SK-N-SH (cell line): Measurements from ENCODE around the gene ZC3H8.

Experiments used
- CTCF ChIP-seq: fragments of 200-600 bp; sonication (generic); IDR thresholded peaks from 2 replicates; pipeline ENCODE4 v1.6.1; 2017; ENCODE audit warnings: antibody characterized with exemption, mild to moderate bottlenecking, moderate library complexity
- EZH2phosphoT487 ChIP-seq: fragments of 200-600 bp; sonication (generic); IDR thresholded peaks from 2 replicates; pipeline ENCODE4 v1.6.1; 2017; ENCODE audit warnings: low read depth, mixed run types, mild to moderate bottlenecking, antibody characterized with exemption, moderate library complexity, borderline replicate concordance
- FOXM1 ChIP-seq: IDR thresholded peaks from 2 replicates; pipeline ENCODE4 v1.4.0; 2012; ENCODE audit warnings: low read depth, mild to moderate bottlenecking
- GABPA ChIP-seq: IDR thresholded peaks from 2 replicates; pipeline ENCODE4 v1.4.0; 2012; ENCODE audit warnings: low read depth, mild to moderate bottlenecking
- POLR2AphosphoS5 ChIP-seq: IDR thresholded peaks from 2 replicates; pipeline ENCODE4 v1.6.1; 2012; ENCODE audit warnings: low read depth, low read length
- RFX5 ChIP-seq: IDR thresholded peaks from 2 replicates; pipeline ENCODE4 v1.6.1; 2012; ENCODE audit warnings: mild to moderate bottlenecking, improper control_type of control experiment, low read length
- TAF1 ChIP-seq: IDR thresholded peaks from 2 replicates; pipeline ENCODE4 v1.6.1; 2012; ENCODE audit warnings: low read depth, mild to moderate bottlenecking, low read length, moderate library complexity, borderline replicate concordance
- TCF12 ChIP-seq: IDR thresholded peaks from 2 replicates; pipeline ENCODE4 v1.4.0; 2012
- USF1 ChIP-seq: IDR thresholded peaks from 2 replicates; pipeline ENCODE4 v1.4.0; 2012; ENCODE audit warnings: low read depth, borderline replicate concordance
- YY1 ChIP-seq: IDR thresholded peaks from 2 replicates; pipeline ENCODE4 v1.4.0; 2012; ENCODE audit warnings: low read depth, mild to moderate bottlenecking
- ZBTB33 ChIP-seq: IDR thresholded peaks from 2 replicates; pipeline ENCODE4 v1.4.0; 2012; ENCODE audit warnings: low read depth, borderline replicate concordance

- no peak for TF ChIP-seq TAF1
- no peak for TF ChIP-seq CTCF
- no peak for TF ChIP-seq ZBTB33
- no peak for TF ChIP-seq USF1
- TF ChIP-seq YY1, result no peak
- no peak for TF ChIP-seq TCF12
- TF ChIP-seq RFX5, result no peak
- TF ChIP-seq POLR2AphosphoS5, result no peak
- TF ChIP-seq EZH2phosphoT487, result no peak
- TF ChIP-seq GABPA, result no peak
- no peak for TF ChIP-seq FOXM1
Measured at GRCh38 chr2:112164876-112165275, 90.0 kb downstream of the ZC3H8 start.
